ENCODE data around the gene PCYT1B.

The PCYT1B gene

GRCh38 chrX:24553011-24553410 lies 94.1 kb downstream of the PCYT1B start:
- no peak for DNase-seq (ENCODE audit: low spot score)
- H3K27ac ChIP-seq: no peak overlapping the region
- ChIA-PET CTCF (no interaction called here), POLR2A (ENCODE audit: low non-redundant PET) (no interaction called here)
- TF ChIP-seq, protein P1, sequence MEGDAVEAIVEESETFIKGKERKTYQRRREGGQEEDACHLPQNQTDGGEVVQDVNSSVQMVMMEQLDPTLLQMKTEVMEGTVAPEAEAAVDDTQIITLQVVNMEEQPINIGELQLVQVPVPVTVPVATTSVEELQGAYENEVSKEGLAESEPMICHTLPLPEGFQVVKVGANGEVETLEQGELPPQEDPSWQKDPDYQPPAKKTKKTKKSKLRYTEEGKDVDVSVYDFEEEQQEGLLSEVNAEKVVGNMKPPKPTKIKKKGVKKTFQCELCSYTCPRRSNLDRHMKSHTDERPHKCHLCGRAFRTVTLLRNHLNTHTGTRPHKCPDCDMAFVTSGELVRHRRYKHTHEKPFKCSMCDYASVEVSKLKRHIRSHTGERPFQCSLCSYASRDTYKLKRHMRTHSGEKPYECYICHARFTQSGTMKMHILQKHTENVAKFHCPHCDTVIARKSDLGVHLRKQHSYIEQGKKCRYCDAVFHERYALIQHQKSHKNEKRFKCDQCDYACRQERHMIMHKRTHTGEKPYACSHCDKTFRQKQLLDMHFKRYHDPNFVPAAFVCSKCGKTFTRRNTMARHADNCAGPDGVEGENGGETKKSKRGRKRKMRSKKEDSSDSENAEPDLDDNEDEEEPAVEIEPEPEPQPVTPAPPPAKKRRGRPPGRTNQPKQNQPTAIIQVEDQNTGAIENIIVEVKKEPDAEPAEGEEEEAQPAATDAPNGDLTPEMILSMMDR (conservative IDR thresholded peaks at IDR 0.05; ENCODE audit: low read depth): no peak

GRCh38 chrX:24550166-24550565 lies 97.0 kb downstream of the PCYT1B start:
- DNase-seq (ENCODE audit: low spot score): no peak
- no peak overlapping the region for H3K27ac ChIP-seq
- ChIA-PET CTCF (no interaction called here), POLR2A (ENCODE audit: low non-redundant PET) (no interaction called here)
- TF ChIP-seq, protein P1 (conservative IDR thresholded peaks at IDR 0.05; ENCODE audit: low read depth): no peak

- H3K27ac ChIP-seq: no peak overlapping the region
- CTCF ChIA-PET: no interaction called here
- DNase-seq (ENCODE audit: low spot score): no peak
- TF ChIP-seq, protein P1 (conservative IDR thresholded peaks at IDR 0.05; ENCODE audit: low read depth): no peak
- POLR2A ChIA-PET (ENCODE audit: low non-redundant PET): no interaction called here
Measured at GRCh38 chrX:24547961-24548360, 99.2 kb downstream of the PCYT1B start.

- CTCF ChIA-PET: no interaction called here
- DNase-seq (ENCODE audit: low spot score): no peak
- H3K27ac ChIP-seq: no peak overlapping the region
- TF ChIP-seq, protein P1 (conservative IDR thresholded peaks at IDR 0.05; ENCODE audit: low read depth): no peak
- POLR2A ChIA-PET (ENCODE audit: low non-redundant PET): no interaction called here
Measured at GRCh38 chrX:24542756-24543155, 104.4 kb downstream of the PCYT1B start.

- POLR2A ChIA-PET (ENCODE audit: low non-redundant PET): no interaction called here
- H3K27ac ChIP-seq: no peak overlapping the region
- TF ChIP-seq, protein P1 (conservative IDR thresholded peaks at IDR 0.05; ENCODE audit: low read depth): no peak
- no peak for DNase-seq (ENCODE audit: low spot score)
- CTCF ChIA-PET: interaction anchor here (0.8 kb wide), 1 partner anchor 189 kb away, joined by 6 read pairs; no protein-coding TSS in a partner anchor
Measured at GRCh38 chrX:24536551-24536950, 110.6 kb downstream of the PCYT1B start.

DNA sequence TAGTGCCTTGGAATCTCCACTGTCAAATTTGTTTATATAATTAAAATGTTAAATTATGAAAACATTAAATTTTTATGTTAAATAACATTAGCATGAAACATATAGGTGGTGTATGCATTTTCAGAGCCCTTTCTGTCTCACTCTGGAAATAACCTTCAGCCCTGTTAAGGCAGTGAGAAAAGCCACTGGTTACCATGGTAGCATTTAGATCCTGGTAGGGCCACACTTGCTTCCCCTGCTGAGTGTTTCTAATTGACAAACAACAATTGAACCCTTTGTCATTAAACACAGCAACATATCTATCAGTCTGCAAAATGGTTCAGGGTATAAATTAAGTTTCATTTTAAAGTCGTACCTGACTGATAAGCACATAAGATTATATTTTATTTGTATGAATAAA lies 118.5 kb downstream of the PCYT1B start:
- POLR2A ChIA-PET (ENCODE audit: low non-redundant PET): no interaction called here
- TF ChIP-seq, protein P1 (conservative IDR thresholded peaks at IDR 0.05; ENCODE audit: low read depth): no peak
- DNase-seq (ENCODE audit: low spot score): no peak
- CTCF ChIA-PET: no interaction called here
- H3K27ac ChIP-seq: no peak overlapping the region

DNA sequence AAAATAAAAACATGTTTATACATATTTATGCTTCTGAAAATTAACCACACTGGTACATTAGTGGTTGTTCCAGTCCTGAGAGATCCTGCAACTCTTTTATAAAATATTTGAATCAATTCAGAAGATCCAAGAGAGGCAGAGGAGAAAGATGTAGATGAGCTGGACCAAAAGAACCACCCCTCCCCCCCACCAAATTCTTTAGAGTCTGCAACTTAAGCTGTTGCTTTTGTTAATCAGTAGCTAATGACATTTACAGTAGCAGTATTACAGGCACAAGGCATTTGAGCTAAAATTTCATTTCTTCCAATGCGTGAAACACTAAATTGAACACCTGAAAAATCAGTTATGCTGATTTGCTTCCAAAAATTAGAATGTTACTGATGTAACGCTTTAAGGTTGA lies 120.5 kb downstream of the PCYT1B start:
- H3K27ac ChIP-seq: no peak overlapping the region
- no peak for DNase-seq (ENCODE audit: low spot score)
- TF ChIP-seq, protein P1 (conservative IDR thresholded peaks at IDR 0.05; ENCODE audit: low read depth): no peak
- POLR2A ChIA-PET (ENCODE audit: low non-redundant PET): no interaction called here
- CTCF ChIA-PET: no interaction called here
